Measurements from ENCODE around the gene RIBC2.
"Not testable (repeated sequence)": the region's sequence is repeated elsewhere in the genome, so short reads cannot be mapped to it uniquely, and the experiment has no call there.

RIBC2 gene

DNA sequence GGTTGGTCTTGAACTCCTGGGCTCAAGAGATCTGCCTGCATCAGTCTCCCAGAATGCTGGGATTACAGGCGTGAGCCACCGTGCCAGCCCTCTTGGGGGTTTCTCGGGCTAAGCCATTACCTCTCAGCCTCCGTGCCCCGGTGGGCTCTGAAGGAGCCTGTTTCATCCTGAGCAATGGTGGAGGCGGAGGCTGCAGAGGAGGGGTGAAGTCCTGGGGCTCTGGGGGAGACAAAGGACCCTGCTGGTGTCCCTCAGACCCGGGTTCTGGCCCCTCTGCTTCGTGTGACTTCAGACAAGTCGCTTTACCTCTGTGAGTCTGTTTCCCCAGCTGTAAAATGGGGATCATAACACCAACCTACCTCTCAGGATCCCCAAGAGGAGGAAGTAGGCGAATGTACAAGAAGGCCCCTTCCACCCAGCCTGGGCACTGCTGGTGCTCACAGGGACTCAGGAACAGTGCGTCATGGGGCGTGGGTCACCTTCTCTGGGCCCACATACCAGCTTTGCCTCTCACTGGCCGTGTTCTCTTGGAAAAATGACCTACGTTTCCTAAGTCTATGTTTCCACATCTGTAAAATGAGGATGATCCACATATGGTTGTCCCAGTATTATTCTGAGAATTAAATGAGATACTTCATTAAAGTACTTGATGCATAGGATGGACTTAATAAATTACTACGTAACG, 36.8 kb downstream of the RIBC2 start:
- no peak for DNase-seq

DNA sequence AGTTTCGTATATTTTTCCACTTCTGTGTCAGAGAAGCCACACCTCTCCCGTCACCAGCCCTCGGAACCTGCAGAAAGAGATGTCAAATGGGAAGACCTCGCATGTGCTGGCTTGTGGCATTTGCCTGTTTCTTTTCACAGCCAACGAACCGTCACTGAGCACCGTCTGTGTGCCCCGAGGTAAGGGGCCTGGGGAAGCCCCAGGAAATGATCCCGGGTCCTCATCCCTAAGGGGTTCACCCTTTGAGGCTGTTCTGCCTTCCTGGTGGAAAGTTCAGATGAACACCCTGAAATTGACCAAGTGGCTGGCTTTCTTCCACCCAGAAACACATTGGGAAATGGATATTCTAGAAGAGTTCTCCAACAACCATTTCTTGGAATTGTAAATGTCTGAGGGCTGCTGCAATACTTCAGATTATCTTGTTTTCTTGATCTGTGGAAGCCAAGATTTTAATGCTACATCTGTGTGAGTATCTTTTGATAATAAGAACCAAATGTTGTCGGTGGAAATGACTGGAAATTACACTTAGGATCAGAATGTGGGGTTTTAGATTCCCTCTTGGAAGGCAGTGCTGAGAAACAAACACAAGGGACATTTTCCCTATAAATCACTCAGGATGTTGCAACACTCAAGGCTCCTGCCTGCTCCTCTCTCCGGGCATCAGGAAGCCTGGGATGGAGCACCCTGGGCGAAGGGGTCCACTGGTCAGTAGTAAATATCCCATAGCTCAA, 37.6 kb downstream of the RIBC2 start:
- peak; percentile 75 for DNase-seq

DNA sequence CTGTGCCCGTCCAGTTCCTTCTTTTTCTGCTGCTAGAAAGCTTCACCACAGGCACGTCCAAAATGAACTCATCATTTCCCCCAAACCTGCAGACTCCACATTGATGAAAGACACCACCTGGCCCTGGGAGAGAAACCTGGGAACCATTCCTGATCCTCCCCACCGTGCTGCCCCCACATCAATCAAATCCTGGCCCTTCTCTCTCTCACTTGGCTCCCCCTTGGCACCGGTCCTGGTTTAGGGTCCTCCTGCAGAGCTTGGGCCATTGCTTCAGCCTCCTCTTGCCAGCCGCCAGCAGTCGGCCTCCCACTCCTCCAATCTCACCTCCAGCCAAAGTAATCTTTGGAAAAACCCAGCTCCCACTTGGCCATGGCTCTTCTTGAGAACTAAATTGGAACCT, 38.5 kb downstream of the RIBC2 start:
- no peak for DNase-seq

DNA sequence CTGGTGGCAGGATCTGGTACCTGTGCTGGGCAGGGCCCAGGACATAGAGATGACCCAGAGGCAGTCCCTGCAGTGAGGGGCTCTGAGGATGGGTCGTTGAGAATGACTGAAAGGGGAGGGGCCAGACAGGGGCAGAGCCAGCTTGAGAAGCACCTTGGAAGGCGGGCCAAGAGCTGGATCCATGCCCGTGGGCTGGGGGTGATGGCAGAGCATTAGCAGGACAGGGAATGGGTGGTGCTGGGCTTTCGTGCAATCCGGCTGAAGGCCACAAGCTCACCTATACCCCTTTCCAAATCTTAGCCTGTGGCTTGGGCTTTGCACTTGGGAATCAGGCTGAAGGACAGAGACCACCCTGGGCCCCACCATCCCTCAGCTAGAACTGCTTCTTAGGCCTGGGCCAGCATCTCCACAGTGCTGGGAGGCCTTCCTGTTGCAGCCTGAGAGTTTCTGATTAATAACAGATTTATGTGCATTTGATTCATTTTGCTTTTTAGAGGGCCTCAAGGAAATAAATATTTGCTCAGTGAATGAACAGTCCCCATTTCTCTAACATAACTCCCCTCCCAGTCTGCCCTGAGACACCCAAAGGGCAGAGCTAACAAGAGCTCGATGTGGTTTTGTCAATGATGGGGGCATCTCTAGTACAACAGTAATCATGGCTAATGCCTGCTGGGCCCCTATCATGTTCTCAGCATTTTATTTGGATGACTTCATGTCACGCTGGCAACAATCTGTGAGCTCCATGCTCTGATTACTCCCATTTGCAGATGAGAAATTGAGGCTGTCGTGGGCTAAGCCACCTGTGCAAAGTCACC, 39.3 kb downstream of the RIBC2 start:
- DNase-seq = no peak

DNA sequence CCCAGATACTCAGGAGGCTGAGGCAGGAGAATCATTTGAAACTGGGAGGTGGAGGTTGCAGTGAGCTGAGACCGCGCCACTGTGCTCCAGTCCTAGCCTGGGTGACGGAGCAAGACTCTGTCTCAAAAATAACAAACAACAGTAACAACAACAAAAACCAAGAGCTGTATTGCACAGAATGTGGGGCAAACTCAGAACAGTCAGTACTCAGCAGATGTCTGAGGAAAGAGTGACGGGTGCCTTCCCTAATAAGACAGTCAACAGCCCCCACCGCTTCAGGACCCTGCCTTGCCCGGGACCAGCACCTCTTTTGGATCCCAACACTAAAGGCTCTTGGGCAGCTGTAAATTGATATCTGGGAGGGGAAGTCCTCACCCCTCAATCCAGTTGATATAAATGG, 40.3 kb downstream of the RIBC2 start:
- DNase-seq = no peak

DNA sequence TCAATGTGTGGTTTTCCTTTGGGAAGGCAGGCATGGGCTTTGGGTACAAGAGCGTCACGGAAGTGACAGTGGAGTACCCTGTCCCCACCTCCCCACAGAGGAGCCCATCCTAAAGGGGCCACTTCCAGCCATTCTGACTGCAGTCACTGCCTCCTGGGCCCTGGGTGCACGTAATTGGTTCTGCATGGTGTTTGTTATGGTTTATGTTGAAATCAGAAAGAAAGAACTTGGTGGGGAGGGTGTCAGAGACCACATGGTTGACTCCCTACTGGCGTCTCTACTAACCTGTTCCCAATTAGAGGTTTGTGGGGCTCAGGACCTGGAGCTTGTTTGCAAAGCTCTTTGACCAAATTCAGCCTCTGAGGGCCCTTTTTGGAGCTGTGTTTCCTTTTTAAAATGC, 40.8 kb downstream of the RIBC2 start:
- peak; percentile 51 for DNase-seq

DNA sequence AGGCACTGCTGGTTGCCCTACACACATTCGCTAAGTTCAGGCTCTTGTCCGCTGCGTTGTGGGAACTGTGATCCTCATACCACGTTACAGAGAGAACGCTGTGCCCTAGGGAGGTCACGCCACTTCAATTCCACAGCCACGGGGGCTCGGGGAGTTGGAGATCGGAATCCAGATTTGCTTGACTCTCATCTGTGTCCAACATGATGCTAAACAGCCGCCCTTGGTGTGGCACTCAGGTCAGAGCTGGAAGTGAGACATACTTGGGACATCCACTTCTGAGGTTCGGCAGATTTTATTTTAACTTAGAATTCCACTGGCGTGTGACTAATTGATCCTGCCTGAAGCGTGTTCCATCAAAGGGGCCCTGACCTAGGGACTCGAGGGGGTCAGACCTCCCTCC, 41.7 kb downstream of the RIBC2 start:
- no peak for DNase-seq

DNA sequence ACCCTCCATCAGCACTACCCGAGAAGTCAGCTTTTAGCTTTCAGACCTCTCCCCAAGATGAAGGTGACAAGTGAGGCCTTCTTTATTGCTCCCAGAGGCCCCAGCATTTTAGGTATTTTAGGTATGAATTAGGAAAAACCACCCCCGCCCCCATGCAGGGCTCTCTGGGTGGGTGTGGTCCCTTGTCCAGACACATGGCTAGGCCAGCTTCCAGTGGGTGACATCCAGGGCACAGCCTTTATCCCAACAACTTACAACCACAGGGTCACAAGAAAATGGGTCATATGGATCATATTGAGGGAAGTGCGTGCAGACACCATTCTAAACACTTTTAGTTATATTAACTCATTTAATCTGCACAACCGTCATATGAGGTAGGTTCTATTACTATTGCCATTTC, 42.1 kb downstream of the RIBC2 start:
- no peak for DNase-seq

DNA sequence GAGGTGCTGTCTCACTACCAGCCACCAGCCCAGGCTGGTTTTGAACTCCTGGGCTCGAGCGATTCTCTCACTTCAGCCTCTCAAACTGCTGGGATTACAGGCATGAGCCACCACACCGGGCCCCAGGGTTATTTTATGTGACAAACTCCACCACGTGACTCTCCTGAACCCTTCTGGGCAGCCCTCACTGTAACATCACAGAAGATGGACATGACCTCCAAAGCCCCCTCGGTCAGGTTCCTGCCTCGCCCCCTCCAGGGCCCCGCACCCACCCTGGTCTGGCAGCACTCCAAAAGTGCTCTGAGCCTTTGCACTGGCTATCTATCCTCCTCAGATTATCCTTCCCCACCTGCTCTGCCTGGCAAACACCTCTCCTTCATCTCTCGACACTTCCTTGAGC, 43.3 kb downstream of the RIBC2 start:
- no peak for DNase-seq

DNA sequence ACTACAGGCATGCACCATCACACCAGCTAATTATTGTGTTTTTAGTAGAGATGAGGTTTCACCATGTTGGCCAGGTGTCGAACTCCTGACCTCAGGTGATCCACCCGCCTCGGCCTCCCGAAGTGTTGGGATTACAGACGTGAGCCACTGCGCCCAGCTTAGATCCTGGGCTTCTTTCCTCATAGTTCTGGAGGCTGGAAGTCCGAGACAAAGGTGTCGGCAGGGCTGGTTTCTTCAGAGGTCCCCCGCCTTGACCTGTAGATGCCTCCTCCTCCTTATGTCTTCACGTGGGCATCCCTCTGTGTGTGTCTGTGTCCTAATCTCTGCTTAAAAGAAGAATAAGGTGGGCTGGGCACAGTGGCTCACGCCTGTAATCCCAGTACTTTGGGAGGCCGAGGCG, 45.0 kb downstream of the RIBC2 start:
- no peak for DNase-seq

DNA sequence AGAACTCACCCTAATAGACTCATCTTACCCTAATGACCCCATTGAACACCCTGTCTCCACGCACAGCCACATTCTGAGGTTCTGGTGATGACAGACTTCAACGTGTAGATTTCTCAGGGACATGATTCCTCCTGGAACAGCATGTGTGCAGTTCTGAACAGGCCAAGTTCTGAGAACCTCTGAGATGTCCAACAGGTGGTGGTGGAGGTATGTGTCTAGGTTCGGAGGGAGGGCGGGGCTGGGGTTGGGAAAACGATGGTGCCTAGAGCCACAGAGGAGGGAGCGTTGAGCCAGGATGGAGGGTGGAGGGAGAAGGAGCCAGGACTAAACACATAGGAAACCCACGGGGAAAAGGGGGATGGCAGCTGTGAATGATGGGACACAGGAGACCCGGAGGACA, 45.7 kb downstream of the RIBC2 start:
- DNase-seq = no peak

DNA sequence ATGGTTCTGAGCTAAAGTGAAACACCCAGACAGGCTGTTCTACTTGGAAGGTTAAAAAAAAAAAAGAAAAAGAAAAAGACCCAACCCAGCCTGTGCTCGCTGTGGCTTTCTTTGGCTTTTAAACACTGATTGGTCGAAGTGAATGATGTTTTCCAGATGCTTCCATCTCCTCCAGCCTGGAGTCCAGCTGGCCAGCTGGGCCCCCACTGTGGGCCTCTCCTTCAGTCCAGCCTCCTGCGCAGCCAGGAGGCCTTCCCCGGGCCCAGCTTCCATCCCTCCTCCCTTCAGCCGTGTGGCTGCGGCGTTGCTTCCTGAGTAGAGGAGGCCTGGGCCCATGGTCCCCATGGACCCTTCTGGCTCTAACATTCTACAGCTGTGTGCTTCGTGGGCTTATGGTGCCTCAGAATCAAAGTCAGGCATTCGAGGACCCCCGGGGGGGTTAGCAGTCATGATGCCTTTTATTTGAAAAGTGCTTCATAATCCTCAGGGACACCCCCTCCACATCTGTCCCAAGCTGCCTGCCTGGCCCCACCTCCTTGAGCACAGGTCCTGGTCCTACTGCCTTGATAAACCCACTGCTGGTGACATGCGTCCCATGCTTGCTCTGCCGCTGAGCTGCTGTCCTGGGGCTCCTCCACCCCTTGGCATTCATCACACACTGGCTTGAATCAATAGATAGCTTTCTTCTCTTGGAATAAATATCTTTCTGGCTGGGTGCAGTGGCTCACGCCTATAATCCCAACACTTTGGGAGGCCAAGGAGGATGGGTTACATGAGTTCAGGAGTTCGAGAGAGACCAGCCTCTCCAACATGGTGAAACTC, 47.0 kb downstream of the RIBC2 start:
- peak; percentile 81 for DNase-seq

DNA sequence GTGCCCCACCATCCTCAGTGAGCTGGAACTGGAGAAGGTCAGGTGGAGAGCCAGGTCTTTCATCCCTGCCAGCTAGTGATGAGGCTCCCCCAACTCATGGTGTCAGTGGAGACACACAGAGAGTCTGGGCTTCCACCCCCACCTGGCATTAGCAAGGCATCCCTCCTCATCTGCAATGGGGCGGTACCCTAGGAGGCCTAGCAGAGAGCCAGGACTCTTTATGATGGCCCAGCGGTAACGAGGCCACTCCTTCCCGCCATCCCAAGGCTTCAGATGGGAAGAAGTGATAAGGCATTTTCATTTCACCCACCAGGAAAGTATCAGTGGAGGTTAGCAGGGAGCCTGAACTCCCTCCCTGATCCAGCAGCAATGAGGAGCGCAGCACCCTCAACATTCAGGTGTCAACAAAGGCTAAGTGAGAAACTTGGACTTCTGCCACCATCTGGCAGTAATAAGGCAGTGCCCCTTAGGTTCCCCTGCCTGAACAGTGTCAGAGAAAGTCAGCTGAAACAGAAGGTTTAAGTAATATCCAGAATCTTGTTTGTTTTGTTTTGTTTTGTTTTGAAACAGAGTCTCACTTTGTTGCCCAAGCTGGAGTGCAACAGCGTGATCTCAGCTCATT, 48.7 kb downstream of the RIBC2 start:
- DNase-seq = no peak

DNA sequence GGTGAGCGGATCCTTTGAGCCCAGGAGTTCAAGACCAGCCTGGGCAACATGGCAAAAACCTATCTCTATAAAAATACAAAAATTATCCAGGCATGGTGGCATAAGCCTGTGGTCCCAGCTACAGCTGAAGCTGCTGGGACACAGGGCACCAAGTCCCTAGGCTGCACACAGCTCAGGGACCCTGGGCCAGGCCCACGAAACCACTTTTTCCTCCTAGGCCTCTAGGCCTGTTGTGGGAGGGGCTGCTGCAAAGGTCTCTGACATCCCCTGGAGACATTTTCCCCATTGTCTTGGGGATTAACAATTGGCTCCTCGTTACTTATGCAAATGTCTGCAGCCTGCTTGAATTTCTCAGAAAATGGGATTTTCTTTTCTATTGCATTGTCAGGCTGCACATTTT, 50.2 kb downstream of the RIBC2 start:
- DNase-seq = not testable (repeated sequence)

DNA sequence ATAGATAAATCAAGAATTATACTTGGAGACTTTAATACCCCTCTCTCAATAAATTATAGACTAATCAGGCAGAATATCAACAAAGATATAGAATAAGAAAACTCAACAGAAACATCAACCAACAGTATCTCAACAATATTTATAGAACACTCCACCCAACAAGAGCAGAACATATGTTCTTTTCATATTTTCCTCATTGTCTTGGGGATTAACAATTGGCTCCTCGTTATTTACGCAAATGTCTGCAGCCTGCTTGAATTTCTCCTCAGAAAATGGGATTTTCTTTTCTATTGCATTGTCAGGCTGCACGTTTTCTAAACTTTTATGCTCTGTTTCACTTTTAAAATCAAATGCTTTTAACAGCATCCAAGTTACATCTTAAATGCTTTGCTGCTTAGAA, 52.1 kb downstream of the RIBC2 start:
- no peak for DNase-seq

DNA sequence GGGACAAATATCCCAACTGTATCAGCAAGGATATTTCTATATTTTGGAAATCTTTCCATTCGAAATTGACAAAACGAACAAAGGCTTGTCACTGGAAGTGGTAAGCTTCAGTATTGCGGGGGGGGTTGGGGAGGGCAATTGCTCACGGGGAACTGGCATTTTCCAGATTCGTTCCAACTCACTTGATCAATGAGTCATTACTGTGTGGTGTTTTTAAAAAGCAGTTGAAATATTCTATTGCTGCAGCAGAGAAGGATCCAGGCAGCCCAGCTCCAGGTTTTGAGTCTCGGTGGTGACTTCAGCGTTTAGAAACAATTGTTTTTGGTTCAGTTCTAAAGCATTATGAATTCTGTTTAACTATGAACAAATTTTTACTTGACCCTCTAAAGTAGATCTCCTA, 55.4 kb downstream of the RIBC2 start:
- DNase-seq = no peak

DNA sequence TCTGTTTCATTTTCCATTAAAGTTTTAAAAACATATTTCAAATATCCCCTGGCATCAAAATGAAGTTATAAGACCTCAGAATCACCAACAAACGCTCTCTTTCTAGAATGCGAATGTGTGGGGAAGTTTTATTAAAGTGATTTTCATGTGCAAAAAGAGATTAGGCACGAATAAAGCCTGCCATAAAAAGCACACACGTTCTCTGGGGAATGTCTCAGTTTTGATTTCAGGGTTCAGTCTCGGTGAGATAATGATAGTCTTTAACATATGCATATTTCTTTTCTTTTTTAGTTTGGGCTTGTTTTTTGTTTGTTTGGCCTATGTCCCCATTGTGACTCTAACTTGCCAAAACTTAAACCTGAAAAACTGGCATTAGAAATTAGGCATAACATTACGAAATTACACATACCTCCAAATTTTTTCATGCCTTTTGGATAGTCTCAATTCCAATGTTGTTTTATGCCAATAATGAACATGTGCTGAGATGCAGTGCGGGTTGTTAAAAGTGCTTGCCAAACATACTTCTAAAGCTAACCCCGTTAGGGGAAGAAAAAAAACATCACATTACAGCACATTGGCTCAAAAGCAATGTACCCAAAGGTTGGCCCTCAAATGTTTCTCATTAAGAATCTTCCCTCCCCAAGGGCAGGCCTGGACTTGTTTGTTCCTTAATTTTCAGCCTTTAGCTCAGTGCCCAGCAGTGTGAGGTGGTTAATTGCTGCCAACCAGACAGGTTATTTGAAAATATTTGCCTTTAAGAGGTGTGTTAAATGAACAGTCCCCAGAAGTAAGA, 56.0 kb downstream of the RIBC2 start:
- peak; percentile 52 for DNase-seq

DNA sequence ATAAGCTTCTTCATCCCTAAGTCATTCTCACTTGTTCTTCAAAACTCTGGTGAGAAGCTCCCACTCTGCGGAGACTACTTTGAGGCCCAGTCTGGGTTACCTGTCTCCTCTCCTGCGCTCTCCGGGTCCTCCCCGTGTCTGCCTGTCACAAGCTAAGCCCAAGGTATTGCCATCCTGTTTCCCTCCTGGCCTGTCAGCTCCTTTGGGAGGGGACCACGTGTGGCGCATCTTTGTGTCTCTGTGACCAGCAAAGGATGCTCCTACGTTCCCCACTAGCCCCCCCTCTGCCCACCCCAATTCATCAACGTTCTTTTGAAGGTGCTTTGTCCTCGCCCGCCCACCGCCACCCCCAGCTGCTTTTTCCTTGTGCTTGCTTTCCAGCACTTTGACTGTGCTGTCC, 57.4 kb downstream of the RIBC2 start:
- DNase-seq = no peak

DNA sequence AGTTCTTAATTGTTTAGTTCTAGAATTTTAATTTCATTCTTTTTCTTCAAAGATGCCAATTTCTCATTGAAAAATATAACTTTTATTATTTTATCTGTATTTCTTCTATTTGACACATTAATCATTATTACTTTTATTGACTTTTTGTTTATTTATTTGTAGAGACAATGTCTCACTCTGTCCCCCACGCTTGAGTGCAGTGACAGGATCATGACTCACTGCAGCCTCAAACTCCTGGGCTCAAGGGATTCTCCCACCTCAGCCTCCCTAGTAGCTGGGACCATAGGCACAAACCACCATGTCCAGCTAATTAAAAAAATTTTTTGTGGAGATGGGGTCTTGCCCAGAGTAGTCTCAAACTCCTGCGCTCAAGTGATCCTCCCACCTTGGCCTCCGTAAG, 58.9 kb downstream of the RIBC2 start:
- no peak for DNase-seq

DNA sequence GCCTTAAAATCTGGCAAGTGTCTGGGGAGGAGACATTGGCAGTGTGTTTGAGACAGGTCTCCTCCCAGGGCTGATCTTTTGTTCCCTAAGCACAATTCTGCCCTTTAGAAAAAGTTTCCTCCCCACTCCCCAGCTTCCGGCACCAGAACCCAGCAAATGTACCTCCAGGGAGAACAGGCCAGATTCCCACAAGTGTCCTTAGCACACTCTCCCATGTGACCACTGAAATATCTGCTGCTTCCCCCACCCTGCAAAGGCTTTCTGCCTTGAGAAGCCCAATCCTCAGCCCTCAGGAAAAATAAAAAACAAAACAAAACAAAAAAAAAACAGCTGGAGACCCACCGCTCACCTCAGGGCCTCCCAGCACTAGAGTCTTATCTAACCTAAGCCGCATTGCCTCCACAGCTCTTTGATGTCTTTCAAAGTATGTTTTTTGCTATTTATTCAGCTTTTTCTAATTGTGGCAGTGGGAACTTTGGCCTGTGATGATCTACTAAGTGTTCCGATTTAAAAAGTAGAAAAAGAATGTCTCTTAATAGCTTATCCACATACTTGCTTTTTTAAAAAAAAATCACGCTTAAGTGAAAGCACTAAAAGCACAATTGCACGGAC, 60.2 kb downstream of the RIBC2 start:
- no peak for DNase-seq

DNA sequence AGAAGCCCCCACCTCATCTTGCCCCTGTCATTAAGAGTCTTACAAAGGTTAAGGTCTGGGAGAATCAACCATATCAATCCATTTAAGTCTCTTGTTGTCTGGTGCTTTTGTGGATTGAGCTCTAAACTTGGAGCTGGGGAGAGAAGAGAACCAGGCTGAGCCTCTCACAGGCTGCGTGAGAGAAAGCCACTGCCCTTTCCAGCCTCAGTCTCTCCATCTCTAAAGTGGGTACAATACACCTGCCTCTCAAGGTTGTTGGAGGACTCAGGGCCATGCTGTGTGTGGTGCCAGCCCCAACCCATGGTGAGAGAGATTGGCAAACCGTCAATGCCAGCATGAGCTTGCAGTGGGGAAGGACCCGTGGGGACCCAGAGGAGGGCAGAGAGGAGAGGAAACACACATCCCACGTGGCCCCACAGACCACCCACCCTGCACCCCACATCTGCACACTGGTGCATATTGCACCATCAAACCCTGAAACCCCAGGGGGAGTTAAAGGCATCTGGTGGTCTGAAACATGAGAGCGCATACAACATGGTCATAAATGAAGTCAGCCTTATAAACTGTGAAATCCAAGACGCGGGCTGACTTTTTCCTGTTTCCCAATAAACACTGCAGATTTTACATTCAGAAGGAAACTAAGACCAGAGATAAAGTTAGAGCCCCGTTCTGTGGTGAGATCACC, 61.7 kb downstream of the RIBC2 start:
- DNase-seq = no peak
